Measurements from ENCODE around the gene PARVB.

PARVB gene

GRCh38 chr22:44182588-44183286 lies 158.6 kb downstream of the PARVB start:
- DNase-seq (ENCODE audit: low read depth in 2 of 2) = no peak

DNA sequence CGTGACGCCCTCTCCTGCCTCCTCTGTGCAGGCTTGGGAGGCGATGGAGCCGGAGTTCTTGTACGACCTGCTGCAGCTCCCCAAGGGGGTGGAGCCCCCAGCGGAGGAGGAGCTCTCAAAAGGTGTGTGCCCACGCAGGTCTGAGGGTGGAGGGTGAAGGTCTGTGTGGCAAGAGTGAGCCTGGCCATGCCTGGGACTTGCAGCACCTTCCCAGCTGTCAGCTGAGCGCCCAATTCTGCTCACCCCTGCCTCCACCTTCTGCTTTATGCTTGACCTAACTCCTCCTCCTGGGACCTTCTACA lies 159.1 kb downstream of the PARVB start:
- no peak for DNase-seq (ENCODE audit: low read depth in 2 of 2)

DNA sequence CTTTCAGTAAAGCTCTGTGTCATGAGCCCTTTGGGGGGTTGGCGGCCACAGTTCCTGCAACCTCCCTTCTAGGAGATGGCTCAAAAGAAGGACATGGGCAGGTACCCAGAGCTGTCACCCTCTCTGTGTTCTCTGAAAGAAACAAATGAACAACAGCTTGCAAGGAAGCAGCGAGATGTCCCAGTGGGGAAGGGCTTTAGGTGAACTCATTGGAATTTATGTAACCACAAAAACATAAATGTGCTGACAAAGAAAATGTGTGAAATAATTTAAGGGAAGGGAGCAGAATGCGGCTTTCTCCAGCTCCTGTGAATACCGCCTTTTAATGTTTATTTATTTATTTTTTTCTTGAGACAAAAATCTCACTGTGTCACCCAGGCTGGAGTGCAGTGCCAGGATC lies 159.9 kb downstream of the PARVB start:
- DNase-seq (ENCODE audit: low read depth in 2 of 2) = no peak

DNA sequence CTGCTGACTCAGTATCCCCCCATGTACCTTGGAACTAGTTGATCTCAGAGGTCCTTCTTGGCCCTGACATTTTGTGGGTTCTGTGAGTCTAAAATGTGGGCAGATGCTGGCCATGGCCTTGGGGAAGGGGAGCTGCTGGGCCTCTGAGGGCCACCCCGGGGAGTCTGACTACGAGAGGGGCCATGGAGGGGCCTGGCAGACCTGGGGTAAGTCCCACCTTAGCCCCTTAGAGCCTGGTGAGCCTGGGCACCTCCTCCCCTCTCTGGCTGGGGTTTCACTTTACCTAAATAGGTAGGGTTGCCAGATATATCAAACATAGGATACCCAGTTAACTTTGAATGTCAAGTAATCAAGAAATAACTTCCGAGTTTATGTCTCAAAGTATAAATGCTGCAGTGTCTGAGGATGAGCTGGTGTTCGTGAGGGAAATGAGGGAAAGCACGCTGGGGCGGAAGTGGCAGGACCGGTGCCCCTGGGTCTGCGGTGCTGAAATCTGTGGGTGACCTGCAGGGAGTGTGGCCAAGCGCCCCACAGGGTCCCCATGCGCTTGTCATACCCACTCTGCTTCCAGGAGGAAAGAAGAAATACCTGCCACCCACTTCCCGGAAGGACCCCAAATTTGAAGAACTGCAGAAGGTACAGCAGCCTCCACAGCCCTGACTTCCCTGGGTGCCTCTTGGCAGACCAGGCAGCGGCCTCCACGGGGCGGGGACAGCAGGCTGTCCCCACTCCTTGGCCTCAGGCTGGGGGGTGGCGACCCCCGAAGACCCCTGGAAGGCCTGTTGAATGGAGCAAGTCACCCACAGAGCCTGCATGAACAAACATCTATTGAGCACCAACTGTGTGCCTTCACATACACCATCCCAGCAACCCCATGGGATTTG lies 161.4 kb downstream of the PARVB start:
- DNase-seq (ENCODE audit: low read depth in 2 of 2) = no peak

- no peak for DNase-seq (ENCODE audit: low read depth in 2 of 2)
Observed at GRCh38 chr22:44186121-44186510, 162.0 kb downstream of the PARVB start.

DNA sequence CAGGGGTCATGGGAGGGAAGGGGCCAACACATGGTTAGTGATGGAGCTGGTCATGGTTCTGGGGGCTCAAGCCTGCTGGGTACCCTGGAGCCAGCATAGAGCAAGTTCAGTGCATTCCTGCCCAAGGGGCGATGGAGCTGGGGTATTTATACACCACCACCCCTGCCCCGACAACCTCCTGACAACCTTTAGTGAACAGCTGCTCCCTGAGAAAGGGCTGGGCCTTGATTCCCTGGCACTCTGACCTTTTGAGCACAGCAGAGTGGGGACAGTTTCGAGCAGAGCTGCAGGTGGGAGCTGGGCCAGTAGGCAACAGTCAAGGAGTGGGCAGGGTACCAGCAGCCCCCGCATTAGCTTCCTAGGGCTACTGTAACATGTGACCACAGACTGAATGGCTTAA lies 162.6 kb downstream of the PARVB start:
- no peak for DNase-seq (ENCODE audit: low read depth in 2 of 2)

- no peak for DNase-seq (ENCODE audit: low read depth in 2 of 2)
Observed at GRCh38 chr22:44187652-44188230, 163.6 kb downstream of the PARVB start.

DNA sequence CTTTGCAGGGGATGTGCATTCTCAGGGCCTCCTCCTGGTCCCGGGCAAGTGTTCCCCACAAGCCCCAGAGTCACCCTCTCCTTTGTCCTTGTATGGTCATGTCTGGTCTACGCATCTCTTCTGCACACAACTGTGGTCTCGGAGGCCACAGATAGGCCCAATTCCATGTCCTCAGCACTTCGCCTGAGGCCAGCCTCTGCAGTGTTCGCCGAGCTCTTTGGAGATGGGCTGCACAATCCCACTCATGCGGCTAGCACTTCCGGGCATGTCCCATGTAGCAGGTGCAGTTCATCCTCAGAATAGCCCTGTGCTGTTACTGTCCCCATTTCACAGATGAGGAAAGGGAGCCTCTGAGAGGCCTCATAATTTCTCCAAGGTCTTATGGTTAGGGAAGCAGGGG lies 164.2 kb downstream of the PARVB start:
- no peak for DNase-seq (ENCODE audit: low read depth in 2 of 2)

DNA sequence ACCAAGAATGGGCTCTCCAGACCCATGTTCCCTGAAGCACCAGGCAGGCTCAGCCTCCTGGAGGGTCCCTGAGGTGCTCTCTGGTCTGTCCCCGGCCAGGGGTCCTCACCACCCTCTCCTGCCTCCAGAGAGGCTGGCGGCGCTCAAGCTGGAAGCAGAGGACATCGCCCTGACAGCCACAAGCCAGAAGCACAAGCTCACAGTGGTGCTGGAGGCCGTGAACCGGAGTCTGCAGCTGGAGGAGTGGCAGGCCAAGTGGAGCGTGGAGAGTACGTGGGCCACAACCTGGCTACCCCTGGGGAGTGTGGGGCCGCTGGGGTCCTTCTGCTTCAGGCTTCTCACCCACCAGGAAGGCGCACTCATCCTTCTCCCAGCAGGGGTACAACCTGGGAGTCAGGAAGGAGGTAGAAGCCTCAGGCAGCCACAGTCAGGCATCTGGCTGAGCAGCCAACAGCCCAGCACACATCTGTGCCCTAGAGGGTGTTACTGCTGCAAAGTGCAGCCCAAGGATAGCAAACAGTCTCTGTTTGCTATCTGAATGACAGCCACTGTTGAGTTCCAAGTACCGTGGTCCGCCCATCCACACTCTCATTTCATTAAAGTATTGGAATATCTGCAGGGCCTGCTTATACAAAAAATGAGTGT lies 165.0 kb downstream of the PARVB start:
- DNase-seq (ENCODE audit: low read depth in 2 of 2) = no peak

DNA sequence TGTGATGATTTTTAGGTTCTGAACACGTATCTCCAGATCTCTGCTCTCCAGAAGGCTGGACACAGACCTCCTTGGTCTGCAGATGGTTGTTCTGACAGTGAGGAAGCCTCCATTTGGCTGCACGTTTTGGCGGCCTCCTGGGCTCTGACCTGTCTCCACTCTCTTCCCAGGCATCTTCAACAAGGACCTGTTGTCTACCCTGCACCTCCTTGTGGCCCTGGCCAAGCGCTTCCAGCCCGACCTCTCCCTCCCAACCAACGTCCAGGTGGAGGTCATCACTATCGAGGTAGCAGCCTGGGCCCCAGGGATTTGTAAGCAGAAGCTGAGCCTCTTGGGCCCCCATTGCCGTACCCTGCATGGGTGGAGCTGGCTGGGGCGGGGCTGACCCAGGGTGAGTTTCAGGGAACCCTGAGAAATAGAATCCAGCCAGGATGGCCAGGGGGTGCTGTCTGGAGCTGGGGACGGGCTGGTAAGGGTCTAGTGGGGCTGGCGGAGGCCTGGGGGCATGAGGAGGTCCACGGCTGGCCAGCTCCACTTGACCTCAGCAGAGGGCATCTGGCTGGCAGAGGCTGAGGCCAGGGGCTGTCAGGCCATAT lies 166.4 kb downstream of the PARVB start:
- no peak for DNase-seq (ENCODE audit: low read depth in 2 of 2)

- no peak for DNase-seq (ENCODE audit: low read depth in 2 of 2)
Observed at GRCh38 chr22:44191036-44191454, 166.9 kb downstream of the PARVB start.

GRCh38 chr22:44192098-44192815 lies 168.2 kb downstream of the PARVB start:
- DNase-seq (ENCODE audit: low read depth in 2 of 2) = no peak

- no peak for DNase-seq (ENCODE audit: low read depth in 2 of 2)
Observed at GRCh38 chr22:44192816-44193534, 168.9 kb downstream of the PARVB start.

- DNase-seq (ENCODE audit: low read depth in 2 of 2) = no peak
Observed at GRCh38 chr22:44193535-44193891, 169.4 kb downstream of the PARVB start.

DNA sequence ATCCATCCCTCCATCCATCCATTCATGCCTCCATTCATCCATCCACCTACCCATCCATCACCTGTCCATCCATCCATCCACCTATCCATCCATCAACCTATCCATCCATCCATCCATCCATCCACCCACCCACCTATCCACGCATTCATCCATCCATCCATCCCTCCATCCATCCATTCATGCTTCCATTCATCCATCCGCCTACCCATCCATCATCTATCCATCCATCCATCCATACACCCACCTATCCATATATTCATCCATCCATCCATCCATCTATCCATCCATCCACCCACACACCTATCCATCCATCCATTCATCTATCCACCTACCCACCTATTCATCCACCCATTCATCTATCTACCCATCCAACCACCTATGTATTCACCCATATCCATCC lies 170.5 kb downstream of the PARVB start:
- no peak for DNase-seq (ENCODE audit: low read depth in 2 of 2)

GRCh38 chr22:44195189-44195871 lies 171.2 kb downstream of the PARVB start:
- DNase-seq (ENCODE audit: low read depth in 2 of 2) = no peak

- DNase-seq (ENCODE audit: low read depth in 2 of 2) = no peak
Observed at GRCh38 chr22:44196241-44196640, 172.1 kb downstream of the PARVB start.

DNA sequence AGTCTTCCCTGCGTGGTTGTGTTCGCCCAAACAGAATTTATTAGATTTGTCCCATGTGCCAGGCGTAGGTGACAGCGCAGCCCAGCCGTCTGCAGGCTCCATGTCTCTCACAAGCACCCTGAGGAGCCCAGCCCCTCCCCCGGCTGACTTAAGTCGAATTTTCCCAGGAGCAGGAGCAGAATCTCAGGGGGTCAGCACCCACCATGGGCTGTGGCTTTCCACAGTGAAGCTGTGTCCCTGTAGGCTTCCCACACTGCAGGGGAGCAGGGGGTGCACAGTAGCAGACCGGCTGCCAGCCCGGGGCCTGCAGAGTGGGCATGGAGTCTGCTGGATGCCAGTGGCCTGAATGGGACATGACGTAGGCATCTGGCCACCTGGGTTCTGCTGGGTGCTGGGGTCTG lies 172.6 kb downstream of the PARVB start:
- DNase-seq (ENCODE audit: low read depth in 2 of 2) = no peak

DNA sequence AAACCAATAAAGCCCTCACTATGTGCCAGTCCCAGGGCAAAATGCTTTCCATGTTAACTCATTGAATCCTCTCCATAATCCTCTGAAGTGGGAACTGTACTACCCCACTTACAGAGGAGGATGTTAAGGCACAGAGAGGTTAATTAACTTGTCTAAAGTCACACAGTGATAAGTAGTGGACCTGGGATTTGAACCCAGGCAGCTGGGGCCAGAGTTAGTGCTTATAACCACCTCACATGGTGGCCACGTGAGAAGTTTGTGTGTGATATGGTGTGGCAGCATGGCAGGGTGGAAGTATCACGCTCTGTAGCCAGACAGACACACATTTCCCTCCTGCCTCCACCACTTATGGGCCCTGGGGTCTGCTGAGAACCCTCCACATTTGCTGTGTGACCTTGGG lies 173.2 kb downstream of the PARVB start:
- no peak for DNase-seq (ENCODE audit: low read depth in 2 of 2)

GRCh38 chr22:44199164-44199563 lies 175.1 kb downstream of the PARVB start:
- DNase-seq (ENCODE audit: low read depth in 2 of 2) = no peak

All from activated CD8-positive, alpha-beta memory T cell treated with anti-CD3 and anti-CD28 coated beads for 4 hours (primary cell).